ENCODE measurements around the gene ZNF70.

ZNF70 gene

DNA sequence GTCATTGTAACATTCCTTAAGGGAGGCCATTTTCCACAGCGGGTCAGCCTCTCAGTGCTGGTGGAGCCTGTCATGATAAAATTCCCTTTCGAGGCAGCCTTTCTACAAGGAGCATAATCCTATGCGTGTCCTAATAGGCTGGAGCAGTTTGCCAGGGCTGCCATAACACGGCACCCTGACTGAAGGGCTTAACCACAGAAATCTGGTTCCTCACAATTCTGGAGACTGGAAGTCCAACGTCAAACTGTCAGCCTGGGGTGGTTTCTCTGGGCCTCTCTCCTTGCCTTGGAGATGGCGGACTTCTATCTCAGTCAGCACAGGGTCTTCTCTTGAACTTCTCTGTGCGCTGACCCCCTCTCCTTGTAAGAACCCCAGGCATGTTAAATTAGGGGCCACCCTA, 61.5 kb downstream of the ZNF70 start:
- DNase-seq: no peak

Measured in activated naive CD4-positive, alpha-beta T cell treated with Interleukin-2 at 50 U/mL for 16 hours (primary cell).